Myocyte (in vitro differentiated cells): Measurements from ENCODE around the gene SNX6. TPM values are rescaled to one million over a fixed set of nuclear protein-coding genes. Genes with fewer than 3 reads are reported as not detected.
"Not testable (repeated sequence)": the region's sequence is repeated elsewhere in the genome, so short reads cannot be mapped to it uniquely, and the experiment has no call there.

ENCODE experiments used
- DNase-seq: peaks from one replicate; pipeline ENCODE4 v3.0.0-alpha.2; 2012; ENCODE audit warnings: low read depth
- total RNA-seq: library from RNA; depleted of rRNA; stranded (reverse); fragments of >200 nt; gene quantifications from 2 replicates; pipeline ENCODE4 v1.2.3, GENCODE V29; 2014

The SNX6 gene
- total RNA-seq, 1 donor from 2014 or later: 173 TPM

DNA sequence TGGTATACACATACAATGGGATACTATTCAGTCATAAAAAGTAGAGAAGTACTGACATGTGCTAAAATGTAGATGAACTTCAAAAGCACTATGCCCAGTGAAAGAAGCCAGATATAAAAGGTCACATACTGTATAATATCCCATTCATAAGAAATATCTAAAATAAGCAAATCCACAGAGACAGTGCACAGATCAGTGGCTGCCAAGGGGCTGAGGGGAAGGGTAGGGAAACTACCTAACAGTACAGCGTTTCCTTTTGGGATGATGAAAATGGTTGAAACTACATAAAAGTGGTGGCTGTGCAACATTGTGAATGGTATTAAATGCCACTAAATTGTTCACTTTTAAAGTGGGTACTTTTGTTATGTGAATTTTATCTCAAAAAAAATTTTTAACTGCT lies 102.4 kb downstream of the SNX6 start:
- DNase-seq: no peak

DNA sequence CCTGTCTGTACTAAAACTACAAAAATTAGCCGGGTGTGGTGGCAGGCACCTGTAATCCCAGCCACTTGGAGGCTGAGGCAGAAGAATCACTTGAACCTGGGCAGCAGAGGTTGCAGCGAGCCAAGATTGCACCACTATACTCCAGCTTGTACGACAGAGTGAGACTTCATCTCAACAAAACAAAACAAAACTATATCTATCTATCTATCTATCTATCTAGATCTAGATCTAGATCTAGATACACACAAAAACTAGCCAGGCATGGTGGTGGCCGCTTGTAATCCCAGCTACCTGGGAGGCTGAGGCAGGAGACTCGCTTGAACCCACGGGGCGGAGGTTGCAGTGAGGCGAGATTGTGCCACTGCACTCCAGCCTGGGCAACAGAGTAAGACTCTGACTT lies 105.7 kb downstream of the SNX6 start:
- DNase-seq: not testable (repeated sequence)

DNA sequence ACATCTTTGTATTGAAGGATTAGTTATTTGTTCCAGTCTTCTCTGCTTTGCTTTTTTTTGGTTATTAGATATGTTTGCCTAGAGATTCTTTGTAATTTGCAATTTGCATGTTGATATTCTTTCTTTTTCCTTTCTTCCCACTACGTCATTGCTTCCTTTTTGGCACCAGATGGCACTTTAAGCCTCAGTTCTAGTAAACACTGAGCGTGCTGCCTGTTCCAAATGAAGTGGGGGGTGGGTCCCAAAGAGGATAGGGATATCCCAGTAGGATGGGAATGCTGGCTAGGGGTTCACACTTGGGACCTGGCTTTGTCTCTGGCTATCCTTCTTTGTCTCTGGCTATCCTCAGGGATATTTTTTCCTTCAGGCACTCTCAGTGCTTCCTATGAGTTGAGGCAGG lies 107.5 kb downstream of the SNX6 start:
- no peak for DNase-seq

DNA sequence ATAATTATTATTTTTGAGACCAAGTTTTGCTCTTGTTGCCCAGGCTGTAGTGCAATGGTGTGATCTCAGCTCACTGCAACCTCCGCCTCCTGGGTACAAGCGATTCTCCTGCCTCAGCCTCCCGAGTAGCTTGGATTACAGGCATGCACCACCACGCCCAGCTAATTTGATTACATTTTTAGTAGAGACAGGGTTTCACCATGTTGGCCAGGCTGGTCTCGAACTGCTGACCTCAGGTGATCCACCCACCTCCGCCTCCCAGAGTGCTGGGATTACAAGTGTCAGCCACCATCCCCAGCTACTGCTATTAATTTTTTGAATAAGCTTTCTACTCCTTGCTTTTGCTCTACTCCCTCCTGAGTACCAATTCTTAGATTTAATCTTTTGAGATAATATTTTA lies 108.9 kb downstream of the SNX6 start:
- DNase-seq: not testable (repeated sequence)

DNA sequence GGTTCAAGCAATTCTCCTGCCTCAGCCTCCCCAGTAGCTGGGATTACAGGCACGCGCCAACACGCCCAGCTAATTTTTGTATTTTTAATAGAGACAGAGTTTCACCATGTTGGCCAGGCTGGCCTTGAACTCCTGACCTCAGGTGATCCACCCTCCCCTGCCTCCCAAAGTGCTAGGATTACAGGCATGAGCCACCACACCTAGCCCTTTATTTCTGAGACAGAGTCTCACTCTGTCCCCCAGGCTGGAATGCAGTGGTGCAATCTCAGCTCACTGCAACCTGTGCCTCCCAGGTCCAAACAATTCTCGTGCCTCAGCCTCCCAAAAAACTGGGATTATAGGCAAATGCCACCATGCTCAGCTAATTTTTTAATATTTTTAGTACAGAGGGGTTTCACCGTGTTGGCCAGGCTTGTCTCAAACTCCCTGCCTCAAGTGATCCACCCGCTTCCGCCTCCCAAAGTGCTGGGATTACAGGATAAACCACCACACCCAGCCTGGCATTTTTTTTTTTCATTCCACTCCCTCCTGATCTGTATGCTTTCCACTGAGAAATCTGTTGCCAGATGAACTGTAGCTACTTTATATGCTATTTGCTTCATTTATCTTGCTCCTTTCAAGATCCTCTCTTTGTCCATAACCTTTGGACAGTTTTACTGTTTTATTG lies 109.5 kb downstream of the SNX6 start:
- not testable (repeated sequence) for DNase-seq

Other genes starting within 250 kb of the SNX6 start
- gene SPTSSA, start 167.9 kb downstream of the SNX6 start, total RNA-seq: 9.5 and 12.6 TPM in 2 replicates
- gene EAPP, start 90.4 kb downstream of the SNX6 start, total RNA-seq: 37.1 and 37.8 TPM in 2 replicates
- 623 and 628 TPM in 2 replicates for gene CFL2, start 84.4 kb upstream of the SNX6 start, total RNA-seq
- 34.8 and 35.9 TPM in 2 replicates for gene BAZ1A, start 245.2 kb upstream of the SNX6 start, total RNA-seq